Caki2 (cell line): Measurements from ENCODE around the gene RASA3. TPM values are rescaled to one million over a fixed set of nuclear protein-coding genes. Genes with fewer than 3 reads are reported as not detected.
"Not testable (repeated sequence)": the region's sequence is repeated elsewhere in the genome, so short reads cannot be mapped to it uniquely, and the experiment has no call there.

Source experiments
- DNase-seq: peaks from one replicate; pipeline ENCODE4 v3.0.0-alpha.2; 2015; ENCODE audit warnings: low read depth
- in situ Hi-C: cut with HindIII; loops from 2 replicates; pipeline ENCODE4 v1.10.0; 2016; ENCODE audit warnings: low sequenced_read_pairs, low pct_unique_long_range_greater_than_20kb, mixed read lengths
- total RNA-seq: library from RNA; depleted of rRNA; stranded (reverse); fragments of >200 nt; shearing (Covaris generic); gene quantifications from 2 replicates; pipeline ENCODE4 v1.2.3, GENCODE V29; 2014; ENCODE audit warnings: low replicate concordance

RASA3 gene
- total RNA-seq, 1 experiment from 2014 or later: 11.5 TPM

DNA sequence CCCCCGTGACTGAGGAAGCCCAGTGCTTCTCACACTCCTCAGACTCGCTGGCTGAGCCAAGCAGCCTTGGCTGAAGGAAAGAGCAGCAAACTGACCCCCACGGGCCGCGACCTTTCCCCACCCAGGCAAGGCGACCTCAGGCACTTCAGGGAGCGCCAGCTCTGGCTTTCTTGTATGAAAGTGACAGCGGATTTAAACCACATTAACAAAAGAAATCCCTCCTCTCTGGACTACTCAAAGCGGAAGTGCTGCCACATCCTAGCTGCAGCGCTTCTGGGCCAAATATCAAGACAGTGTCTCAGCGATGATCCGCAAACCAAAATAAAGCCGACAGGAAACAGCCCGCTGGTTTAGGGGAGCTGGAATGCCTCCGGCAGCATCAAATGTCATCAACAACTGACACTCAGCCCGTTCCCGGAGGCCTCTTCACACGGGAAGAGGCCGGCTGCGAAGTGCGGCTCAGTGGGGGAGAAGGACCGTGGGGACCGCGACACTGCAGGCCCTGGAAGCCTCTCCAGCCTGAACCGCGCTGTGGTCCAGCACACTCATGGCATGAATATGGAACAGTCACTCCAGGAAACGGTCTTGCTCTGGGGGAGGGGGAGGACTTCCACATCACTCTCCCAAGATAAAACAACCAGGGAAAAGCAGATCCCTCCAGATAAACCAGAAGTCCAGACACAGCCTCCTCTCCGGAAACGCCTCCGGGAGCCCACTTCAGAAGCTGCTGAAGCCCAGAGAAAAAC lies 1.4 kb downstream of the RASA3 start:
- DNase-seq: peak; percentile 64
- in situ Hi-C loops: no loop called here

DNA sequence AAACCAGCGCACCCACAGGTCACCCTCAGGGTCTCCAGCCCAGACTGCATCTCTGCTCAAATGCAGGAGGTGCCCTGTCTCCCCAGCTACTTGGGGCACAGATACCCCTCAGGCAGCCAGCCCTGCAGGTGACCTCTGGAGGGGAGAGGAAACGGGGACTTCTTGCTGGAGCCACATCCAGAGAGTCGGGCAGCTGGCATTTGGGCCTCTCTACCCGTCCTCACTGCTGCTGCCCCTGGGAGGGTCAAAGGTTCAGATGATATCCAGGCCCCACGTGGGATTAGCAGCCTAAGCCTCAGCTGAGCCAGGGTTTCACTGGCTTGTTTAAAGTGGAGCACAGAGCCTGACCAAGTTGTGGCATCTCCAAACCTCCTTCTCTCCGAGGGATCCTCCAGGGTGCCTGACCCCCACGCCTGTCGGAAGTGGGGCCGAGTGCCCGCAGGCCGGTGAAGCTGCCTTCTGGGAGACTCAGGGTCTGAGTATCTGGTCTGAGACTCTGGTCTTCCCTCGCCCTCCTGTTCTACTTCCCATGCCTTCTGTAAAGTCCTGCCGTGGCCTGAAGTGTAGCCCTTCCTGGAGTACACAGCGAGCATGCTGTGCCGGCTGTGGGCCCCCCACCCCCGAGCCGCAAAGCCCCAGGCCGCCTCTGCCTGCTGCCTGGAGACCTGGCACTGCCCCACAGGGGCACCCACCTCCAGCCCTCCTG lies 2.1 kb downstream of the RASA3 start:
- no peak for DNase-seq
- in situ Hi-C loops: no loop called here

DNA sequence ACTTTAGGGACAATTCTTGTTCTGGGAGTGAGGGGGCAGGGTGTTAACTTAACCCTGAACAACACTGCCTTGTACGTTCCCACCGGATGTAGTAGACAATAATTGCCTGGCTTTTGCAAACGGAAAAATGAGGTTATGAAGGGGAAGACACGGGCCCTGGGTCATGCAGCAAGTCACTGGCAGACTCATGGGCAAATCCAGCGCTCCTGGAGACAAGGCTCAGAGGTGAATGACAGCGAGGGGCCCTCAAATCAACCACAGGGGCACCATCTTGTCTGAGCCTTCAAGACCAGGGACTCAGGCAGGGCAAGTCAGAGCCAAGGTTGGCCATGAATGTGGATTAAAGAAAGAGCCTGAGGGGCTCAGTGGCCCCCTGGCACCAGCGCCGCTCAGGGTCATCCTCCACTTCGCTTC lies 2.8 kb downstream of the RASA3 start:
- in situ Hi-C loops: no loop called here
- no peak for DNase-seq

DNA sequence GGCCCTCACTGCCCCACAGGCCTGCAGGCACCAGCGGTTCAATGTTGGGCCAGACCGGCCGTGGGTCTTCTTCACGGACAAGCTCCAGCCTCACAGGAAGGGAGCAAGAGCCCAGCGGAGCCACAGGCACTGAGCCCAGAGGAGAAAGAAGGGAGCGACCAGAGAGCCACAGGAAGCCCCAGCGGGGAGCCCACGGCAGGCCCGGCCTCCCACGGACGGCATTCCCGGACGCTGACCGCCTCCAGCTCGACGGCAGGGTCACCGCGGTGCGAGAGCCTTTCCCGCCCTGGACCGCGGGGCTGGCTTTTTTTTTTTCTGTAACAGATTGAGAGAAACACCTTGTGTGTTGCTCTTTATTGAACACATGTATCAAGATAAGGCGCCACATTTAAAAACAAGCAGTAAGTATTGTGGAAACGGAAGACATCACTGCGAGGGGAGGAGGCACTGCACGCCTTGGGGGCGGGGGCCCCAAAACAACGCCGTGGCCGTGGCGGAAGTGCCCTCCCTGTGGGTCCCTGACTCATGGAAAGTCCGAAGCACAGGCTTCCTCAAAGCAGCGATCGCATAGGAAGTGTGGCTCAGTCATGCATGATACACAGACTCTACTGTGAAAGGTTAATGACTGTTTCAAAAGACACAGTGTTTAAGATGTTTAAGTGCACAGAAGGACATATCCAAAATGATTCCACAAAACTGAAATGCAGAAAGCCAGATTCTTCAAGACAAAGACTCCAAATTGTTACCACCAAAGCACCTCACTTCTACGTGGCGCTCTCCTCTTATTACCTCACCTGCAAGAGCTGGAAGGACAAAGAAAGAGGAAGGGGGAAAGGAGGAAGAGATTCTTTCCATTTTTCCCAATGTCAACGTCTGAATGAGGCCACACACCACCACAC lies 3.5 kb downstream of the RASA3 start:
- DNase-seq: peak; percentile 68
- in situ Hi-C loops: no loop called here

DNA sequence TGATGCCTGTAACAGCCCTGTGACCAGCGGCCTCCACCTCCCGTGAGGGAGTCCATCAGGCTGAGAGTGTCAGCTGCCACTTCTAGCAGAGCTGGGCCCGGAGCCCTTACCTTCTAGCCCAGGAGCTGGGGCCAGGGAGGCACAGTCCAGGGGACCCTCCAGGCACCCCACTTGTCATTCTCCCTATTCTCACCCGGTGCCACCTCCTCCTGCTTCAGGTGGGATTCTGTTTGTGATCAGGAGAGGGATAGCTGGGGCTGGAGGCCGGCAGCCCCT lies 4.1 kb downstream of the RASA3 start:
- in situ Hi-C loops: no loop called here

DNA sequence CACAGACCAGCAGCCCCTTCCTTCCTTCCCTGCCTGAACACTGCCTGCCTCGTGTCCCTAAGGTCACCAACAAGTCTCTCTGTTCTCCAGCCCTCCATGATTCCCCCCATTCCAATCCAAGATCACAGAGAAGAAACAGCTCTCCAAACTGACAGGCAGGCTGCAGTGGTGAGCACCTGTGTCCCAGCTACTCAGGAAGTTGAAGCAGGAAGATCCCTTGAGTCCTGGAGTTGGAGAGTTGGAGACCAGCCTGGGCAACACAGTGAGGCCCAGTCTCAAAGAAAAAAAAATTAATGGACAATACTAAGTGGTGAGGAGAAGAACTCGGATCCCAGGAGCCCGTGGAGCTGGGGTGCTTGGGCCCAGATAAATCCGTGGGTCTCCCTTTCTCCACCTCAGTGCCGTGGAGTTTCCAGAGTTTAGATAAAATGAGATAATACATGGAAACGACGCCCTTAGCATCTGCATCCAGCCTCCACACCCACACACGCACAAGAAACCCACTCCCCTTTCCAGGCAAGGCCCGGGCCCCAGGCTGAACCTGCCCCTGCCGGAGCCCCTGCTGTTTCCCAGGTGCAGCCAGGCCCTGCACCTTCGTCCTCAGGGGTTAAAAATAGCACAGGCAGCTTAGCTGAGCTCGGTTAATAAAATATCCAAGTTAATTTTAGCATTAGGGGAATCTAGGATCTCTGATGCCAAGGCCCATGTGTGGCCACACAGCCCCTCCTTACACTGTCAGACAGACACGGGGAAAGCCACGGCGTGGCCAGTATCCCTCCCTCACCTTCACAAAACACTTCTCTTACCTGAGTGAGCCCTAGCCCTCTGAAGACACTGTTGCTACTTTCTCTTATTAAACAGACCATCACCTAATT lies 4.7 kb downstream of the RASA3 start:
- no peak for DNase-seq
- in situ Hi-C loops: no loop called here

More for the DNA sequence above, 4.1 kb downstream of the RASA3 start:
- no peak for DNase-seq

DNA sequence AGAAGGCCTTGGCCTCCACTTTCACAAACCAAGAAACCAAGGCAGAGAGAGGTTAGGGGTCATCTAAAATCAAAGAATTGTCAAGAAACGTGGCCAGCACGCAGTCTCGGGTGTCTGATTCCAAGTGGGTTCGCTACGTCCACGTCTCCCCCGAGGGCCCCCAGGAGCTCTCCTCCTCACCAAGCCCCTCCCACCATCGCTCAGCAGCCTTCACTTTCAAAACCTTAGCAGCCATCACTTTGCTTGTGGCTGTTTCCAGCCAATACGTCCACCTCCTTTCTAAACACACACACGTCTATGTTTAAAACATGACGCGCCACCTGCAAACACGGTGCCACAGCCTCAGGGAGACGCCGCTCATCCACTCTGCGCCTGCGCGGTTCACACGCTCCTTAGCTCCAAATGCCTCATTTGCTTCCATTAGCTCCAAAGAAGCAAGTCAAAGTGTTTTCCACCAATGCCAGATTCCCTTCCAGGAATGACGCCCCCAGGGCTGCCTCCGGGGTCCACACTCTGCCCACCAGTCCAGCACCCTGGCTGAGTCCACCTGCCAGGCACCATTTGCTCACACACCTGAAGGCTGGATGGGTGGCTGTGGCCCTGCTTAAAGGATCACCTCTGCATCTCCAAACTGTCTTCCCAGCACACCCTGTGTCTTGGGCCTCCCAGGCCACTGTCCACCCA lies 5.5 kb downstream of the RASA3 start:
- in situ Hi-C loops: no loop called here
- no peak for DNase-seq

DNA sequence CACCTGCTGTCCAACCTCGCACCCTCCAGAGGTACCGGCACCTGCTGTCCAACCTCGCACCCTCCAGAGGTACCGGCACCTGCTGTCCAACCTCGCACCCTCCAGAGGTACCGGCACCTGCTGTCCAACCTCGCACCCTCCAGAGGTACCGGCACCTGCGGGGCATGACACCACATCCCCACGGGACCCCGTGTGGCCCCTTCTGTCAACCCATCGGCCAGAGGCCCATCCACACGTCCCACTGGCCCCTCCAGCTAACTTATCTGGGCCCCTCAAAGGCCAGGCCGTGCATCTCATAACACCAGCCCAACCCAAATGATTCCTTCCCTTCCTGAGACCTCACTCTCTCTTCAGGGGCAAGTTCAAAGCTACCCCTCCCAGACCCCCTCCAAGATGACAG lies 6.3 kb downstream of the RASA3 start:
- DNase-seq, in situ Hi-C loops: not testable (repeated sequence)

DNA sequence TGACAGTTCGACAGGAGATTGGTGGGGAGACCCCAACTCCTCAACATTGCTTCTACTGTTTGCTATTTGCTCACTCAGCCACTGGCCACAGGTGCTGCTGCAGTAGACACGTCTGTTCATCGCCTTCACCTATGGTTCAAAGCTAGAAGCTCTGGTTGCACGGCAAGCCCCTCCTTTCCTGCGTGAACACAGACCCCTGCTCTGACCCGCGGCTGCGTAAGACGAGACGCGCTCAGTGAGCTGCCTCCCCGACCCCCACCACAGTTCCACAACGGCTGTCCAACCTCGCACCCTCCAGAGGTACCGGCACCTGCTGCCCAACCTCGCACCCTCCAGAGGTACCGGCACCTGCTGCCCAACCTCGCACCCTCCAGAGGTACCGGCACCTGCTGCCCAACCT lies 6.8 kb downstream of the RASA3 start:
- no peak for DNase-seq
- in situ Hi-C loops: no loop called here

DNA sequence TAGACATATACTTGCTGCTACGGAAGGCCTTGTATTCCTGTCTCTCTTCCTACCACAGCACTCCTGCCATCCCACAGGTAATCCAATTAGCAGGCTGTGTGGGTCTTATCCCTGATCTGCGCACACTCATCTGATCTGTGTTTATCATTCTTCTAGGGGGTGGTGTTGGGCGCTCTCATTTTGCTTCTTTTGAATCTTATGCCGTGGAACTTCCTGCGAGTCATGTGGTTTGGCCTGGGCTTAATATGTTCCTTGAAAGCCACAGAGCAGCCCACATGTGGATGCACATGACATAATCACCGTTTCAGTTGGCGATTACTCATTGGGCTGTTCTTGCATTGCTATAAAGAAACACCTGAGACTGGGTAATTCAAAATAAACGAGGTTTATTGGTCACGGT lies 7.5 kb downstream of the RASA3 start:
- peak; percentile 43 for DNase-seq
- in situ Hi-C loops: no loop called here

DNA sequence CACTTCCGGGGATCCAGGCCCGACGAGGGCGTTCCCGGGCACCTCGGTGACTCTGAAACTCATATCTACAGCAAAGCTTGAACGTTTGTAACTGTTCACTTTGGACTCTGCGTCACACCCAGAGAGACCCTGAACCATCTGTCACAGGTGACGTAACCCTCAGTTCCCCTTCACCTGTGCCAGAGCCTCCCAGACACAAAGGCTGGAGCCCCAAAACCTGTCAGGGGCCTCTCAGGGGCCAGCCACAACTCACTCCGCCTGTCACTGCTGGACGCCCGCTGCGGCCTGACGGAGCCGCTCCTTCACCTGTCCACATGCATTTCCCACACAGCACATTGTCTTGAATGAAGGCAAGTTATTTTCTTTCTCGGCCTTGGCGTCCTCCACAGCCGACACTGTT lies 8.0 kb downstream of the RASA3 start:
- no peak for DNase-seq
- in situ Hi-C loops: no loop called here

DNA sequence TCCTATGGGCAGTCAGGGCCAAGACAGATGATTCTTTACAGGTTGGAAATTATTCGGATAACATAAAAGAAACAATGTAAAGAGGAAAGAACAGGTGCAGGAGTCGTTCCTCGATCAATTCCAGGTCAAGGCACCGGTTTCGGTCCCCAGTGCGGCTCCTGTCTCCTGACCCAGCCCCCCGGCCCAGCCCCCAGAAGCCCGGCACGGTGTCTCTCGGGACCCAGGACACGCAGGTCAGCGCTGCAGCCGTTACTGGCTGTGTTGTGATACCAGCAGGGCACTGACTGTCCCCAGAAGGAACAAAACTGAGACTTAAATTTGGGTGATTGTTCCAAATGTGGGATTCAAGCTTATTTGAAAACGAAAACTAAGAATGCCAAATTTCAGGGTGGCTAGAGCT lies 8.5 kb downstream of the RASA3 start:
- in situ Hi-C loops: no loop called here
- DNase-seq: no peak

DNA sequence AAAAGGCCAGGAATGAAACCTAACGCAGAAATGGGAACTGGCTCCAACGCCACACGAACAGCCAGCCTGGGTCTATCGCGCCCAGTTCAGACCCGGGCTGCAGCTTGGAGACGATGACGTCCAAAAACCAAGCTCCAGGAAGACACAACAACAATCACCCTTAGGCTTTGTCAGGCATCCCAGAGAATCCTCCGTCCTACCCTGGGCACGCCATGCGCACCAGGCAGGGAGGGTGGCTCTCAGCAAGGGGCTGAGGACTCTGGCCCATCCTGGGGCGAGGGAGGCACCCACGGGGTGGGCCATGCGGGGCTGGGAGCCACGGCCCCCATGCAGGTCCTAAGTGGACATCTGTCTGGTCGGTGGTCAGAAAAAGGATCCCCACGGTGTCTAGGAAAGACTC lies 9.0 kb downstream of the RASA3 start:
- DNase-seq: no peak
- in situ Hi-C loops: no loop called here

DNA sequence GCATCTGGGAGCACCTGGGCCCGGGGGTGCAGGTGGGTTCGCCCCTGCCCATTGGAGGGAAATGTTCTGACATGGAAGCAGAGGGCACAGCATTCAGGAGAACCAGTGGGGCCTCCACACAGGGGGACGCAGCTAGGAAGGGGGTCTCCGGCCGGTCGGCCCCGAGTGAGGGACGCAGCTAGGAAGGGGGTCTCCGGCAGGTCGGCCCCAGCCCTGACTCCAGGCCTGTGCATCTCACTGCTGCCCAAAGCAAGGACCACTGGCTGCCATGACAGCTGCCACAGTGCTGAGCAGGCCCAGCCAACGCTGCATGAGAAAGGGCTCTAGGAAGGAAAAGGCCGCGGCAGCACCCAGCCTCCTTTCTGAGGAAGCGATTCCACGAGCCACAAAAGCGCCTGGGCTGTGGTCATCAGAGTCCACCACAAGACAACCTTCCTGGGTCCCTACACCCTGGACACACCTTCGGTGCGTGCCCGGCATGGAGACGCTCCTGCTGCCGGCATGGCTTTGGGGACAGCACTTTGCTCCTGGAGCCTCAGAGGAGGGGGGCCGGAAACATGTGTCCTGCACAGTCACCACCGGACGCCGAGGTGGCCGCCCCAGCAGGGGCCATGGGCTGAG lies 9.7 kb downstream of the RASA3 start:
- in situ Hi-C loops: no loop called here
- no peak for DNase-seq

DNA sequence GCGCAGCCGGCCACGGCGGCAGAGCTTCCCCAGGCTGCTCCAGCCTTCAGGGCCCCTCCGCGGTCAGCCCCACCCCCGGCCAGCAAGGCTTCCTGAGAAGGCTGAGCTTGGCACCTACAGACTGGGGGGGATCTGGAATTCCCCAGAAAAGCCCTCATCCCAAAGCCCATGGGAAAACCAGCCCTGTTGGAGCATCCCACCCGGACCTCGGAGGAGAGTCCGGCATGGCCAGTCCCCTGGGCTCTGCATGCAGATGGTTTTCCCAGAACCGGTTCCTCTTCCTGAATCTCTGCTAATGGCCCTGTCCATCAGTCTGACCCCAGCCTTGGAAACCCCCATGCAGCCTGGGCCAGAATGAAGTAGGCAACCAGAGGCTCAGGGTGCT lies 10.3 kb downstream of the RASA3 start:
- in situ Hi-C loops: no loop called here

DNA sequence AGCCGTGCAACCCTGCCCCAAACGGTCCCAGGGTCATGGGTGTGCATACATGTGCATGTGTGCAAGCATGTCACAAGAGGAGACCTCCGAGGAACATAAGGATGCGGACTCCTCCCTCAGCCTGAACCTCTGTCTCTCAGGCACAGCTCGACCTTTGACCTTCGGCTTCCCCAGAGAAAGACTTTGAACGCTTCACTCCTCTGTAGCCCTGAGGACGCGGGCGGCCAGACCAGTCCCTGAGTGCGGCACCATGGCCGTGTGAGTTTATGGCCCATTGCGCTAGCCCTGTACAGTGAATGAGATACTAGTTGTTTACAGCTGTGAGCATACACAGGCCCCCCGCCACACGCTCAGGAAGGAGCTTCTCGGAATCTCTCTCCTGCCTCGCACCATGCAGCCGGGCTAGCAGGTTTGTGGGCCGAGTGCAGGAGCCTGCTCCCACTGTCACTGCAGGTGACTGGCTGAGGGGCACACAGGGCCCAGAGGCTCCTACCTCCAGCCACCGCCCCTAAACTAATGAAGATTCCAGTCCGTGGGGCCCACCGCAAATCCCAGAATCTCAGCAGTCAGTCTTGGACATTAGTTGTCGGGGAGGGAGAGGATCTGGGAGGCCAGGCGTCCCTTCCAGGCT lies 10.8 kb downstream of the RASA3 start:
- in situ Hi-C loops: no loop called here
- DNase-seq: no peak

More for the DNA sequence above, 10.3 kb downstream of the RASA3 start:
- no peak for DNase-seq

DNA sequence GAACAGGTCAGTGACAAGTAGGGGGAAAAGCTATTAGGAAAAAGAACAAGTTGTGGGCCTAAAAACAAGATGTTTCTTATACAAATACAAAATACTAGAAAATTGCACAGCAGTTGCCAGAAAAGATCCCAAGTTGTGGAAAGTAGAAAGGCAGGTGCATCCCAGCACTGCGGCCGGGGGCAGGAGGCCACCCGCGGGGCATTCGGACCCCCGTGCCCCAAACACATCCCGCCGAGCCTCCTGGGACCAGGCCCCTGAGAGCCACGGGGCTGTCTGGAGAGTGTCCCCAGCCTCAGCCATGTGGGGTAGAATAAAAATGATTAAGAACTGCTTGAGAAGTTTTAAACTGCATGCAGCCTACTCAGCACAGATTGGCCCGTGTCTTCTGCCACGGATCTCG lies 11.4 kb downstream of the RASA3 start:
- no peak for DNase-seq
- in situ Hi-C loops: no loop called here
